Sigmoid colon (tissue), 7 donors: ENCODE measurements around the gene JMJD4. TPM values are rescaled to one million over a fixed set of nuclear protein-coding genes. Genes with fewer than 3 reads are reported as not detected.

Experiments
- DNase-seq: peaks from one replicate; pipeline ENCODE4 v3.0.0-alpha.2; 2019
- H3K27ac ChIP-seq, 4 donors: fragments of 200-600 bp; sonication (generic); one replicate each; pipeline ENCODE4 v1.5.1; 2016 to 2019; ENCODE audit warnings: mild to moderate bottlenecking in 1 of 4
- H3K27me3 ChIP-seq, 3 donors: fragments of 200-600 bp; sonication (generic); one replicate each; pipeline ENCODE4 v1.5.1; 2019; ENCODE audit warnings: mild to moderate bottlenecking in 1 of 3
- H3K36me3 ChIP-seq, 4 donors: fragments of 200-600 bp; sonication (generic); one replicate each; pipeline ENCODE4 v1.5.1; 2016 to 2019
- H3K4me1 ChIP-seq, 4 donors: fragments of 200-600 bp; sonication (generic); one replicate each; pipeline ENCODE4 v1.5.1; 2017 to 2019
- H3K4me3 ChIP-seq, 4 donors: fragments of 200-600 bp; sonication (generic); one replicate each; pipeline ENCODE4 v1.5.1; 2017 to 2019; ENCODE audit warnings: mild to moderate bottlenecking in 2 of 4, moderate library complexity in 1 of 4
- H3K9me3 ChIP-seq, 4 donors: fragments of 200-600 bp in 3 of 4; sonication (generic) in 3 of 4; one replicate each; pipeline versions ENCODE4 v1.5.1 to v1.6.1; 2013 to 2019
- CTCF ChIP-seq, 4 experiments: fragments of 450-650 bp in 3 of 4; fragments of 200-600 bp in 1 of 4; IDR thresholded peaks; one replicate each; pipeline ENCODE4 v1.5.1; 2016 to 2019; ENCODE audit warnings: antibody characterized with exemption in 4 of 4, mild to moderate bottlenecking in 3 of 4, moderate library complexity in 2 of 4
- EP300 ChIP-seq, 4 donors: sonication (generic); formaldehyde crosslinking; IDR thresholded peaks; one replicate each; pipeline ENCODE4 v1.6.1; 2017; ENCODE audit warnings: antibody characterized with exemption in 4 of 4
- POLR2A ChIP-seq, 2 donors: fragments of 450-650 bp; IDR thresholded peaks; one replicate each; pipeline ENCODE4 v1.6.1; 2016; ENCODE audit warnings: antibody characterized with exemption in 2 of 2, mild to moderate bottlenecking in 2 of 2, moderate library complexity in 2 of 2
- POLR2AphosphoS5 ChIP-seq, 4 donors: sonication (generic); formaldehyde crosslinking; IDR thresholded peaks; one replicate each; pipeline ENCODE4 v1.6.1; 2017; ENCODE audit warnings: antibody characterized with exemption in 4 of 4
- WGBS, 2 donors: extraction: QIAGEN DNeasy Blood & Tissue Kit; methylation state at CpG; one replicate each; pipeline ENCODE4 v1.1.7; 2013; 5-methylcytosine and 5-hydroxymethylcytosine counted together
- intact Hi-C: fragments of 100-400 bp; cut with DNase I; formaldehyde crosslinking; loops from one replicate; pipeline ENCODE4 v1.15.1; 2023
- polyA plus RNA-seq, 3 donors: library from polyadenylated mRNA; stranded (reverse); fragments of 200-250 nt; gene quantifications; one replicate each; pipeline ENCODE4 v1.2.3, GENCODE V29; 2013
- total RNA-seq, 4 donors: library from RNA; depleted of rRNA; stranded (reverse); fragments of >200 nt; gene quantifications; one replicate each; pipeline ENCODE4 v1.1.0, GENCODE V29; 2016
- donor health status: healthy with polysubstance abuse.
- donor health status: Bipolar disorder and iron deficiency.
- donor health status: healthy.

The JMJD4 gene
- total and polyA plus RNA-seq, 7 donors, result 7.8 to 20.5 (median 13.8) TPM

- TF ChIP-seq EP300 (IDR thresholded peaks at IDR 0.05), result no peak
- Histone ChIP-seq H3K4me3 (no peak overlapping the region), H3K27me3 (no peaks in the 10 kb centered on the region), H3K27ac (peak overlapping the region in 3 of 4 donors; percentile 43 to 83 (median 68)), H3K9me3 (no peaks in the 10 kb centered on the region), H3K4me1 (peaks cover 0 to 42% (median 29%) of the 10 kb centered on the region in 4 donors), H3K36me3 (peaks cover 0 to 14% (median 2%) of the 10 kb centered on the region in 4 donors)
- WGBS, 2 donors, result 91% methylated on average over 7 of the region's 7 CpGs
- intact Hi-C loops, result no loop called here
- peak; percentile 28 for DNase-seq
These were observed 41.2 kb upstream of the JMJD4 start for GRCh38 chr1:227776331-227776771.

GRCh38 chr1:227775841-227776240 is 40.7 kb upstream of the JMJD4 start:
- 96% methylated on average over 10 of the region's 10 CpGs for WGBS, 2 donors
- Histone ChIP-seq H3K9me3 (no peaks in the 10 kb centered on the region), H3K27me3 (no peaks in the 10 kb centered on the region), H3K4me1 (peaks cover 0 to 42% (median 29%) of the 10 kb centered on the region in 4 donors), H3K4me3 (no peak overlapping the region), H3K36me3 (peaks cover 0 to 9% (median 2%) of the 10 kb centered on the region in 4 donors), H3K27ac (peak overlapping the region in 3 of 4 donors; percentile 43 to 83 (median 68))
- no peak for DNase-seq
- intact Hi-C loops, result no loop called here
- TF ChIP-seq CTCF (IDR thresholded peaks at IDR 0.05), result no peak
- TF ChIP-seq POLR2A (IDR thresholded peaks at IDR 0.05), result no peak
- TF ChIP-seq EP300 (IDR thresholded peaks at IDR 0.05), result no peak
- TF ChIP-seq POLR2AphosphoS5 (IDR thresholded peaks at IDR 0.05), result no peak

- TF ChIP-seq EP300 (IDR thresholded peaks at IDR 0.05) (no peak), POLR2AphosphoS5 (IDR thresholded peaks at IDR 0.05) (peak; percentile 12 to 60 (median 34))
- 83 to 93% methylated on average over 42 of the region's 42 CpGs for WGBS, 2 donors
- DNase-seq, result no peak
- intact Hi-C loops, result no loop called here
- Histone ChIP-seq H3K4me3 (peak overlapping the region in 2 of 4 donors; percentile 19 to 28), H3K27me3 (no peaks in the 10 kb centered on the region), H3K9me3 (no peaks in the 10 kb centered on the region), H3K4me1 (peaks cover 0 to 42% (median 29%) of the 10 kb centered on the region in 4 donors), H3K27ac (peak overlapping the region in 3 of 4 donors; percentile 62 to 83 (median 68)), H3K36me3 (peaks cover 0 to 4% (median 0%) of the 10 kb centered on the region in 4 donors)
These were observed 39.9 kb upstream of the JMJD4 start for GRCh38 chr1:227774821-227775661.

GRCh38 chr1:227774051-227774731 is 39.1 kb upstream of the JMJD4 start:
- DNase-seq, result no peak
- WGBS, 2 donors, result 80 to 90% methylated on average over 13 of the region's 13 CpGs
- intact Hi-C loops, result no loop called here
- H3K36me3 ChIP-seq, result peaks cover 0 to 7% (median 1%) of the 10 kb centered on the region in 4 donors
- H3K27ac ChIP-seq, result peak overlapping the region in 2 of 4 donors; percentile 68 to 83
- peaks cover 0 to 41% (median 29%) of the 10 kb centered on the region in 4 donors for H3K4me1 ChIP-seq
- no peaks in the 10 kb centered on the region for H3K9me3 ChIP-seq
- H3K27me3 ChIP-seq, result no peaks in the 10 kb centered on the region
- TF ChIP-seq EP300 (IDR thresholded peaks at IDR 0.05) (no peak), POLR2A (IDR thresholded peaks at IDR 0.05) (no peak), CTCF (IDR thresholded peaks at IDR 0.05) (no peak), POLR2AphosphoS5 (IDR thresholded peaks at IDR 0.05) (no peak)
- H3K4me3 ChIP-seq, result no peak overlapping the region

GRCh38 chr1:227773558-227773957 is 38.5 kb upstream of the JMJD4 start:
- WGBS, 2 donors, result 92% methylated on average over 15 of the region's 15 CpGs
- H3K36me3 ChIP-seq, result peaks cover 0 to 13% (median 4%) of the 10 kb centered on the region in 4 donors
- intact Hi-C loops, result no loop called here

More at GRCh38 chr1:227773558-227773957, 38.5 kb upstream of the JMJD4 start:
- DNase-seq, result no peak
- peaks cover 0 to 35% (median 26%) of the 10 kb centered on the region in 4 donors for H3K4me1 ChIP-seq
- no peak overlapping the region for H3K27ac ChIP-seq
- no peaks in the 10 kb centered on the region for H3K9me3 ChIP-seq
- TF ChIP-seq POLR2A (IDR thresholded peaks at IDR 0.05) (no peak), CTCF (IDR thresholded peaks at IDR 0.05) (no peak), EP300 (IDR thresholded peaks at IDR 0.05) (no peak), POLR2AphosphoS5 (IDR thresholded peaks at IDR 0.05) (no peak)
- H3K27me3 ChIP-seq, result no peaks in the 10 kb centered on the region
- H3K4me3 ChIP-seq, result no peak overlapping the region
